Memory B cell (primary cell): ENCODE results near the gene HOXB1.

Experiments
- ATAC-seq: fragments of 150-1000 bp; cut with Tn5 transposase; 2 replicates; pipeline ENCODE4 v1.10.0; 2021; ENCODE audit warnings: low read depth, mild to moderate bottlenecking, moderate library complexity
- DNase-seq, 2 donors: peaks; one replicate each; pipeline ENCODE4 v3.0.0; 2022; ENCODE audit warnings: low spot score in 2 of 2
- H3K27ac Mint-ChIP-seq: one replicate; pipeline ENCODE4 v1.8.0; 2022; ENCODE audit warnings: mild to moderate bottlenecking, moderate library complexity, mixed read lengths
- H3K27me3 Mint-ChIP-seq: one replicate; pipeline ENCODE4 v1.8.0; 2022; ENCODE audit warnings: mixed read lengths
- H3K36me3 Mint-ChIP-seq: one replicate; pipeline ENCODE4 v1.8.0; 2022; ENCODE audit warnings: mild to moderate bottlenecking, mixed read lengths
- H3K4me1 Mint-ChIP-seq: one replicate; pipeline ENCODE4 v1.8.0; 2022; ENCODE audit warnings: mixed read lengths
- H3K4me3 Mint-ChIP-seq: one replicate; pipeline ENCODE4 v1.8.0; 2022; ENCODE audit warnings: mild to moderate bottlenecking, moderate library complexity, mixed read lengths
- H3K9me3 Mint-ChIP-seq: one replicate; pipeline ENCODE4 v1.8.0; 2022; ENCODE audit warnings: mixed read lengths

Gene HOXB1

DNA sequence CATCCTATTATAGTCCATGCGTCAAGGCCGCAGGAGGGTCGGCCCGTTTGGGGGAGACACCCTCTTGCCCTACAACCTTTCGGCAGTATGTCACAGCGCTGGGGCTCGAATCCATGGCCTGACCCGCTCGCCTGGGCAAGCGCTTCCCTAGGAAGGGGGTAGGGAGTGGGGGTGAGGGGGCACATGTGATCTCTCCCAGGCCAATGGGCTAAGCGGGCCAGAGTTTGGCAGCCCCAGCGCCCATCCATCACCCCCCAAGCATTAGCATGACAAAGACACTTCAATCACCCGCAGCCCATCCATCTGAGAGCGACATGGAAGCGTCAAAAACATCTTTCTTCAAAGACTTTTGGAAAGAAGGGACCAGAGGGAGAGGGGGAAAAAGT lies at the start of gene HOXB1:
TSS of gene HOXB1 (minus strand) at position 125 of the 386 bp plus-strand sequence. CDS start at position 18, 107 bp downstream.
- peaks cover 17% of the 10 kb centered on the region for H3K27me3 Mint-ChIP-seq
- H3K4me1 Mint-ChIP-seq = no peaks in the 10 kb centered on the region
- ATAC-seq (no peak), DNase-seq (no peak)
- H3K9me3 Mint-ChIP-seq = no peaks in the 10 kb centered on the region
- H3K27ac Mint-ChIP-seq = no peak within 1 kb of the TSS
- no peak within 1 kb of the TSS for H3K4me3 Mint-ChIP-seq
- H3K36me3 Mint-ChIP-seq = no peaks in the 10 kb centered on the region

DNA sequence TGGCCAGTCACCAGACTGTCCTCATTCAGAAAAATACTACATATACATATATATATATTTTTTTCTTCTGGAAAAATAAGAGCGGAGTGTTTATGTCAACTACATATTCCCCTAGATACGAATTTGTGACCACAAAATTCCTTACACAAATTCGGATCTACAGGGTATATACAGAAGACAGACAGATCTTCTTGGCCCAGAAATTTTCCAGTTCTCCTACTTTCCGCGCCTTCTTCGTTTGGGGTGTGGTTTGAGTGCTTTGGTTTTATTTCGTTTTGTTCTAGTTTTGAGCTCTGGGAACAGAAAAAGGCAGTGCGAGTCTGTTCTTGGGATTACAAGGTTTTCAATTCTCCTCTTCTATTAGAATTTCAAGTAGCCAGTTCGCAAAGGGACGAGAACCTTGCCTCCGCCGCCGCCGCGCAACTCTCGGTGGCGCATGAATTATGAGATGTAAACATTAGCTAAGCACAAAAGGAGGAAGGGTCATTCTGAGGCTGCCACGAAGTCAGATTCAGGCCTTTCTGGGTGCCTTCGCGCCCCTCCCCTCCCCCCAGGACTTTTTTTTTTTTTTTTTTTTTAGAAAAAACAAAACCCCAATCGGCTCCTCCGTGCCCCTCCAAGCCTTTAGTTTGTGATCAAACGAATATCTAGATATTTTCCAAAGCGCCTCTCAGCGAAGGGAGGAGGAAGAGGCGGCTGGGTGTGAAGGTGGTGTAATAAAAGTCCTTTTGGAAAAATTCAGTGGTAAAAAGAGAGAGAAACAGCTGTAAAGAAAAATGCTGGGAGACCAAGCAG lies 49.1 kb upstream of the HOXB1 start:
- H3K27ac Mint-ChIP-seq = no peak overlapping the region
- H3K27me3 Mint-ChIP-seq = peaks cover 36% of the 10 kb centered on the region
- no peaks in the 10 kb centered on the region for H3K9me3 Mint-ChIP-seq
- no peak overlapping the region for H3K4me3 Mint-ChIP-seq
- H3K36me3 Mint-ChIP-seq = peaks cover 2% of the 10 kb centered on the region
- ATAC-seq (no peak), DNase-seq (no peak)
- peaks cover 12% of the 10 kb centered on the region for H3K4me1 Mint-ChIP-seq

DNA sequence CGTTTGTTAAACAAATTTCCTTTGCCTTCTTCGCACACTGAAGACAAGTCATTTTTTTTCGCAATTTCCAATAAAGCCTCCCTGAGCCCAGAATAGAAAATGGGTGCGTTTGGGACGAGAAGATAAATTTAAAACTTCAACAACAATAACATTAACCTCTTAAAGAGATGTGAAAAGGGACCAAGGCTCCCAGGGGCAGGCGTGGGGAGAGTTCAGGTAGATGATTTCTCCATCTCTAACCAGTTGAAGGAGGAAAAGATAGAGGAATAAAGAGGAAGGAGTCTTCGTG lies 48.6 kb upstream of the HOXB1 start:
- no peak for ATAC-seq
- H3K27me3 Mint-ChIP-seq = peaks cover 33% of the 10 kb centered on the region
- H3K4me1 Mint-ChIP-seq = peaks cover 10% of the 10 kb centered on the region
- peak overlapping the region; percentile 82 for H3K27ac Mint-ChIP-seq
- H3K9me3 Mint-ChIP-seq = no peaks in the 10 kb centered on the region
- peak overlapping the region; percentile 88 for H3K4me3 Mint-ChIP-seq
- no peak for DNase-seq
- peaks cover 2% of the 10 kb centered on the region for H3K36me3 Mint-ChIP-seq

DNA sequence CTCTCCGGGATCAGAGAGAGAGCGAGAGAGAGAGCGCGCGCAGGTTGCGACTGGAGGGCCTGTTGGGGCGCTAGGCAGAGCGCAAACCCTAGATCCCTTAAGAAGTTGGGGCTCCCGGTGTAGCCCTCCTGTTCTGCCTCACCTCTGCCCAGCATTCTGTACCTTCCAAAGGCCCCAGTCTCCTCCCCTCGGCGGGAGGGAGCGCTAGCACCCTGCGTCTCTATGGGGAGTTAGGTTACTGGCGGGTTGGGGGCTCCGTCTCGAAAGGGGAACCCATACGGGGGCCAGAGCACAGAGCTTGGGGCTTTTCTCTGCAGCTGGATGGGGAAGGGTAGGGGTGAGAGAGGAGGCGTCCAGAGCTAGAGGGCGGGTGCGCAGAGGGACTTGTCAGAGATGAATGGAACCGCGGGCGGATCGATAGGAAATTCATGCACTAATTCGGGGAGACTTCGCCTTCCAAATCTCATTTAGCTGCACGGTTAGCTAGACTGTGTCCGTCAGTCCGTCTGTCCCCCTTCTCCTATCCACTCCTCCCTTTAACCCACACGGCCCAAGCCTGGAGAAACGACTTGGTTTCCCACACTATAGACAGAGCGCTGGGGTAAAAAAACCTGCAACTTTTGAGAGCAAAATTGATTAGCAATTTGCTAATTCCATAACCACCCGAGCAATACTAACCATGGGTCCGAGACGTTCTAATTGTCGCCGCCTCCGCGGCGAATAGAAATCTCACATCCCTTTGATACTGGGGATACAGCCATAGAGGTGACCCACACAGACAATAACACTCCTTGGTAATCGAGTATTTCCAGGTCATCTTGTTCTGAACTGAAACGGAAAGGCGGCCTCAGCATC lies 48.0 kb upstream of the HOXB1 start:
- peaks cover 2% of the 10 kb centered on the region for H3K36me3 Mint-ChIP-seq
- DNase-seq (peak in 1 of 2 donors; percentile 58), ATAC-seq (peak; percentile 53)
- peak overlapping the region; percentile 88 for H3K4me3 Mint-ChIP-seq
- H3K27me3 Mint-ChIP-seq = peaks cover 28% of the 10 kb centered on the region
- H3K4me1 Mint-ChIP-seq = peaks cover 10% of the 10 kb centered on the region
- H3K9me3 Mint-ChIP-seq = no peaks in the 10 kb centered on the region
- H3K27ac Mint-ChIP-seq = peak overlapping the region; percentile 82

DNA sequence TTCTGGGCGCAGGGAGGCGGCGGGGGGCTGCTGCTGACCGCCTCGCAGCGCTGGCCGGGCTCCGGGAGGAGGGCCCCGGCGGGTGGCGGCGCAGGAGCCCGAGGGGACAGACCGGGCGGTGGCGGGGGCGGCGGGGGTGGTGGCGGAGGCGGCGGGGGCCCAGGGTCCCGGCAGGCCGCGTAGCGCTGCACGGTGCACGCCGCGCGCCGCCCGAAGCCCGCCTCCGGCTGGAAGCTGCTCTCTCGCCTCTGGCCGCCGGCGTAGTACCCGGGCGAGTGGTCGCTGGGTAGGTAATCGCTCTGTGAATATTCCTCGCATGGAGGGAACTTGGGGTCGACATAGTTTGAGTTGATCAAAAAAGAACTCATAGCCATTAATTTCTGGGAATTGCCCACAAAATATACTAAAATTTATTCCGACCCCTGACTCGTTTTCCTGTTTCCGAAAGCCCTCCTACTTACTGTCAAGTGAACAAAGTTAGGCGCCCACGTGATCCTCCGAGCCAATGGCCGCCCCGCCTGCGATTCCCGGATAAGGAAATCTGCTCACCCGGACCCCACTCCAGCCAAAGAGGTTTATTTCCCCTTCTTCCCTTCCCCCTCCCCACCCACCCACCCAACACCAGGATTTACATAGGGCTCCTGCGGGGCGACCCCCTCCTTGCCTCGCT lies 47.3 kb upstream of the HOXB1 start, which contains the start of gene HOXB4:
TSS of gene HOXB4 (minus strand) at position 405 of the 670 bp plus-strand sequence. CDS start at position 374, 31 bp downstream.
- H3K27me3 Mint-ChIP-seq = peaks cover 25% of the 10 kb centered on the region
- peak within 1 kb of the TSS; percentile 88 for H3K4me3 Mint-ChIP-seq
- DNase-seq (no peak), ATAC-seq (peak; percentile 63)
- H3K36me3 Mint-ChIP-seq = peaks cover 2% of the 10 kb centered on the region
- H3K9me3 Mint-ChIP-seq = no peaks in the 10 kb centered on the region
- peaks cover 10% of the 10 kb centered on the region for H3K4me1 Mint-ChIP-seq
- H3K27ac Mint-ChIP-seq = peak within 1 kb of the TSS; percentile 82

DNA sequence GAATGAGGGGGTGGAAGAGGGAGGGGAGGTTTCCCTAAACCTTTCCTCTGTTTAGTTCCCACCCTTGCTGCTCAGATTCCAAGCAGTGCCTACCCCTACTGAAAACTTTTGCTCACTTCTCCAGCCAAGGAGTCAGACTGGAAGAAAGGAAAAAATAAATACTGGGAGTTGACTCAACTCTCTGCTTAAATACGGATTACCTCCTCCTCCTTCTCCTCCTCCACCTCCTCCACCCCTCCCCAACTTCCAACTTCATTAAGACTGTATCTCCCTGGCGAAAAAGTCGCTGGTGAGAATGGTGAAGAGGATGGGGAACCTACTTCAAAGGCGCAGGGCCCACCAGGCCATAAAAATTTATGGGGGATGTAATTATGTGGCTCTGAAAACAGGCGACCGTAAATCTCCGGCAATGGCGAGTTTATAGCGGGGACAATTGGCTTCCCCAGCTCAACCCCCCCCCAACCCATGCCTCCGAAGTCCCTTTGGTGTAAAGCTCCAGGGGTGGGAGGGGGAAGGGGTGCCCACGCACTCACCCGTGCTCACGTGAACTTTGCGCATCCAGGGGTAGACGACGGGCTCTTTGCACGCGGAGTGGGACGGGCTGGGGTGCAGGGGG lies 46.6 kb upstream of the HOXB1 start:
- peaks cover 20% of the 10 kb centered on the region for H3K27me3 Mint-ChIP-seq
- peak overlapping the region; percentile 71 for H3K4me3 Mint-ChIP-seq
- H3K9me3 Mint-ChIP-seq = no peaks in the 10 kb centered on the region
- peaks cover 2% of the 10 kb centered on the region for H3K36me3 Mint-ChIP-seq
- ATAC-seq (no peak), DNase-seq (no peak)
- H3K27ac Mint-ChIP-seq = peak overlapping the region; percentile 38
- H3K4me1 Mint-ChIP-seq = peaks cover 10% of the 10 kb centered on the region

DNA sequence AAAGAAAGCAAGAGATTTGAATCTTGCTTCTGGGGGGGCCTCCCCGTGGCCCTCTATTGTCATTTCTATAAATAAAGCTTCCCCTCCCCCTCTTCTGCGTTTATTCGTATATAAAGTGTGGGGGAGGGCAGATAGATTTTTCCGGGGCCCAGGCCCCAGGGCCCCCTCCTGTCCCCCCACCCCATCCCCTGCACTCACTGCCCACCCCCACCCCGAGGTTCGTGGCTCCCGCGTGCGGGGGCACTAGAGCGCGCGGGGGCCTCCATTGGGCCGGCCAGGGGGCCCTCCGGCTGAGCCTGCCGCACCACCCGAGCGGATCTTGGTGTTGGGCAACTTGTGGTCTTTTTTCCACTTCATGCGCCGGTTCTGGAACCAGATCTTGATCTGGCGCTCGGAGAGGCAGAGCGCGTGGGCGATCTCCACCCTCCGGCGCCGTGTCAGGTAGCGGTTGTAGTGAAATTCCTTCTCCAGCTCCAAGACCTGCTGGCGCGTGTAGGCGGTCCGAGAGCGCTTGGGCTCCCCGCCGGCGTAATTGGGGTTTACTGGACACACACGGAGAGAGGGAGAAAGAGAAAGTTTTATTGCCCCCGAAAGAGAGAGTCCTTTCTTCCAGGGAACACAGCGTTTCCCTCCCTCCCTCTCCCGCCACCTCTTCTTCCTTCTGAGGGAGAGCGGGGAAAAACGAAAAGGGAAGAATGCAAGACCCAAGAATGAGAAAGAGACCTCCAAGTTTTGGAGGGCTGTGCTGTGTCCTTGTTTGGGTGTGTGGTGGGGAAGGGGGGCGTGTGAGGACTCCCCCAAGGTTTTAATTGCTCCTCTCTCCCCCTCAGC lies 45.9 kb upstream of the HOXB1 start:
- H3K36me3 Mint-ChIP-seq = peaks cover 2% of the 10 kb centered on the region
- H3K27me3 Mint-ChIP-seq = peaks cover 18% of the 10 kb centered on the region
- no peaks in the 10 kb centered on the region for H3K9me3 Mint-ChIP-seq
- H3K27ac Mint-ChIP-seq = no peak overlapping the region
- H3K4me3 Mint-ChIP-seq = peak overlapping the region; percentile 41
- DNase-seq (no peak), ATAC-seq (no peak)
- peaks cover 10% of the 10 kb centered on the region for H3K4me1 Mint-ChIP-seq

DNA sequence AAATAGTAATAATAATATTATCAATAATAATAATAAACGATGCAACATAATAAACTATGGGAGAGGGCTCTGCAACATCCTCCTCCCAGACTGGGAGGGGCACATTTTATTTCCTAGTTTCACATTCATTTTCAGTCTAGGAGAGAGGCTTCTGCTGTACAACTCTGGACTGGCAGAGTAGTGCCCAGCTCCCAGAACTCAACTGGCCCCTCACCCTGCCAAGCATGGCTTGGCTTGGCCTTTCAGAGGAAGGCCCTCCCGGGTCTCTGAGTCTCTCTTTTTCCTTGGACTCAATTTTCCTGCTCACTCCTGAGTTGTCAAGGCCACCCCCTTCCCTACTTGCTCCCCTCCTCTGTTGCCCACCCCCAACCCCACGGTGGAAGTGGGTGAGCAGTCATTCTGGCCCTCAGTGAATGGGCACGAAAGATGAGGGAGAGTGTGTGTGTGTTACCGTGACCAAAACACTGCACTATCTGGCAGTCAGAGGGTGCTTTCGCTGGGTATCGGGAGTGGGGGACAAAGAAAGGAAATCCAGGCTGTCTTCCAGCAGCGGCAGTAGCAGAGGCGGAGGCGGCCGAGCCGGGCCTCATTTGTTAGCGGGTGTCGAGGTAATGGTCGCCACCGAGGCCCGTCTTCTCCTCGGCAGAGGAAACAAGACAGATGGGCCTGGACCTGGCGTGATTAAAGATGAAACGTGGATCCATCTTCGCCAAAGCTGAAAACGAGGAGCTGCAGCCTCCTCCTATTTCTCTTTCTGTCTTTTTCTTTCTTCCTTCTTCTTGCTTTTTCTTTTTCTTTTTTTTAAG lies 45.1 kb upstream of the HOXB1 start:
- Mint-ChIP-seq H3K4me3 (no peak overlapping the region), H3K9me3 (no peaks in the 10 kb centered on the region), H3K27me3 (peaks cover 17% of the 10 kb centered on the region), H3K27ac (no peak overlapping the region), H3K4me1 (peaks cover 10% of the 10 kb centered on the region), H3K36me3 (peaks cover 2% of the 10 kb centered on the region)
- peak; percentile 37 for ATAC-seq
- DNase-seq = no peak

DNA sequence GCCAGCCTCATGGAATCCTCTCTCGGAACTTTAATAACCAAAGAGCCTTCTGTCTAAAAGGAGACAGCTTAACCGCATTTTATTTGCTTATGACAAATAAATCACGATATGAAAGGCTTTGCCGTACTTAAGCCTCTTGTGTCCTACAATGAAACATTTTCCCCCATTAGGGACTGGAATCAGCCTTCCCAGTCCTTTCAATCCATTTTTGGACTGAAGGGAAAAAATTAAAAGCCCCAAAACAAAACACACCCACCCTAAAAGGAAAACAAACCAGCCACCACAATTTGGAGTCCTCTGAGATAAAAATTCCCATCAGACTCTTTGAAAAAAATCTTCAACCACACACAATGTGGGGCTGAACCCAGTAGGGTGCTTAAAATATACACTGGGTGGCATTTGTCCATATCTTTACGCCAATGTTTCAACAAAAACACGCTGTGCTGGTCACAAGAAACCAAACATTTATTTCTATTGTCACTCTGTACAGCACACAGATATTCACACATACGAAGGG lies 44.3 kb upstream of the HOXB1 start:
- no peak for DNase-seq
- no peak for ATAC-seq
- H3K27ac Mint-ChIP-seq = no peak overlapping the region
- peaks cover 10% of the 10 kb centered on the region for H3K4me1 Mint-ChIP-seq
- H3K9me3 Mint-ChIP-seq = no peaks in the 10 kb centered on the region
- peaks cover 2% of the 10 kb centered on the region for H3K36me3 Mint-ChIP-seq
- peaks cover 17% of the 10 kb centered on the region for H3K27me3 Mint-ChIP-seq
- H3K4me3 Mint-ChIP-seq = no peak overlapping the region

DNA sequence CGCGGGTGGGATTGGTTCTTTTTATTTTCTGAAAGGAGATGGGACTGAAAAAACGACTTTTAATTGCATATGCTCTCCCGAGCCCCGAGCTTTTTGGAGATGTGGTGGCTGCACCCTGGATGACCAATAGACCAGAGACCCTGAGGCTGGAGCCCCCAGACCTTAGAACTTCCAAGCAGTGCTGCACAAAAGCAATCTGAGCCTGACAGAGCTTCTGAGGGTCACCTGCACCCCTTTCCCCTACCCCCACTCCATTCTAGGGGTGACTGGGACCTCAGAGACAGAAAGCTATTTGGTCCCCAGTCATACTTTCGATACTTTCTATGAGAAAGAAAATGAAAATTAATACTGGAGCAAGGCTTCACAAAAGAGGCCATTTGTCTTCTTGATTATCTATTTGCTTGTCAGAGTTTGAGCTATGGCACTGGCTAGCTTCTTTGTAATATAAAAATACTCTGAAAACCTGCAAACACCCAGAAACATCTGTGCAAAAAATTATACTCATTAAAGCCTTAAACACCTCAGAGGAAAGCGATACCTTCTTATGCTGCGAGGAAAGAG lies 43.8 kb upstream of the HOXB1 start:
- H3K4me1 Mint-ChIP-seq = peaks cover 10% of the 10 kb centered on the region
- H3K9me3 Mint-ChIP-seq = no peaks in the 10 kb centered on the region

DNA sequence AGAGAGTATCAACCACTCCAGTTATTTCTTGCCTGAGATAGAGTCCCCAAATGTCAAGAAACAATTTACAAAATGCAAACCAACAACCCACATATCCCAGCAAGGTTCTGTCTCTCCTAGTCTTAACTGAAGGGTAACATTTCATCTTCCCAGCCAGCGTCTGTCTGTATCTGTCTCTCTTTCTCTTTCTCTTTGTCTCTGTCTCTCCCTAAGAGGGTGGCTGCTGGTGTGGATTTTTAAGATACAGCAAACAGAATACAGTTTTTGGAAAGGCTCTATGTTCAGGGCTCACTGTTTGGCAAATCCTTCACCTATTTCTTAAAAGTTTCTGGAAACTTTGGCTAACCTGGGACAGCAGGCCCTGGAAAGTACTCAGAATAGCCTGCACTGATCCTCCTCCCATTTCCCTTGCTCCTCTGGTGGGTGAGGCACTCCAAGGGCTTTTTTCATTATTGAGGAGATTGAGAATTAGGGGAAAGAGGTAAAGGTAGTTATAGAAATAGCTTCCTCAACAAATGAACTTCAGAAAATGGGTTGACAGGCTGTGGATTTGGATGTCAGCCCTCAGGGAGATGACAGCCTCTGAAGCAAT lies 41.1 kb upstream of the HOXB1 start:
- H3K27ac Mint-ChIP-seq = no peak overlapping the region
- no peak for ATAC-seq

More for the DNA sequence above, 43.8 kb upstream of the HOXB1 start:
- DNase-seq (no peak), ATAC-seq (no peak)
- Mint-ChIP-seq H3K27ac (no peak overlapping the region), H3K27me3 (peaks cover 14% of the 10 kb centered on the region), H3K4me3 (no peak overlapping the region), H3K36me3 (peaks cover 2% of the 10 kb centered on the region)

More for the DNA sequence above, 41.1 kb upstream of the HOXB1 start:
- no peak overlapping the region for H3K4me3 Mint-ChIP-seq
- DNase-seq = no peak
- no peaks in the 10 kb centered on the region for H3K36me3 Mint-ChIP-seq
- H3K4me1 Mint-ChIP-seq = peaks cover 5% of the 10 kb centered on the region
- no peaks in the 10 kb centered on the region for H3K9me3 Mint-ChIP-seq
- peaks cover 8% of the 10 kb centered on the region for H3K27me3 Mint-ChIP-seq
